ENCODE data around the gene HPSE2. TPM values are rescaled to one million over a fixed set of nuclear protein-coding genes. Genes with fewer than 3 reads are reported as not detected.

HPSE2 gene
- total RNA-seq, 1 donor from 2014 or later: not detected

DNA sequence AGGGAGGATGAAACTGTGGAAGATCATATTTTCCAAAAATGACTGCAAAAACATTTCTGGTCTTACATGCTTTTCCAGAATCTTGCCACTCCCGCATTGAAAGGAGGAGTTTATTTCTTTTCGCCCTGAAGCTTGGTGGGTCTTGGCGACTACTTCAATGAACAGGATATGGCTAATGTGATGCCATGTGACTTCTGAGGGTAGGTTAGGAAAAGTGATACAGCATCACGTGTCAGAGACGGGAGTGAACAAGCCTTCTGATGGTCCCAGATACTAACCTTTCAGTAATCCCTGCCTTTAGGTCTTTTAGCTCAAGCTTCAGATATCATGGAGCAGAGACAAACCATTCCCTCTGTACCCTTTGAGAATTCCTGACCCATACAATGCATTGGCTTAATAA is 596.7 kb downstream of the HPSE2 start:
- no peak for FAIRE-seq
- DNase-seq (ENCODE audit: low spot score in 2 of 2): no peak

DNA sequence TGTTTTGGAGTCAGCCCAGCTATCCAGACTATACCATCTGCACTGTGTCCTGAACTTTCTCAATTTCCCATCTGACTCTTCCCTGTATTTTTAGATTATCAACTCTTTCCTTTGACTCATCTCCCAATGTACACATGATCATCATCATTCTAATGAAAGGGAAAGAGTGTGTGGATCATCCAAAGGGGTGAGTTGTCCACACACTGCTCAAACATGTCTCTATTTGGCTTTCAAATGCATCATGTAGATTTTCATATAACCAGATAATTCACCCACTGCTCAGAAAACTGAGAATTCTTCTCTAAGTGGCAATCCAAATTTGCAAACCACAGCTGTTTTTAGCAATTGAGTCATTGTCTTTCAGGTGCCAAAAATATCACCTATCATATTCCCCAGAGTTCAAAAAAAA is 598.7 kb downstream of the HPSE2 start:
- FAIRE-seq (no peak), DNase-seq (ENCODE audit: low spot score in 2 of 2) (no peak)

DNA sequence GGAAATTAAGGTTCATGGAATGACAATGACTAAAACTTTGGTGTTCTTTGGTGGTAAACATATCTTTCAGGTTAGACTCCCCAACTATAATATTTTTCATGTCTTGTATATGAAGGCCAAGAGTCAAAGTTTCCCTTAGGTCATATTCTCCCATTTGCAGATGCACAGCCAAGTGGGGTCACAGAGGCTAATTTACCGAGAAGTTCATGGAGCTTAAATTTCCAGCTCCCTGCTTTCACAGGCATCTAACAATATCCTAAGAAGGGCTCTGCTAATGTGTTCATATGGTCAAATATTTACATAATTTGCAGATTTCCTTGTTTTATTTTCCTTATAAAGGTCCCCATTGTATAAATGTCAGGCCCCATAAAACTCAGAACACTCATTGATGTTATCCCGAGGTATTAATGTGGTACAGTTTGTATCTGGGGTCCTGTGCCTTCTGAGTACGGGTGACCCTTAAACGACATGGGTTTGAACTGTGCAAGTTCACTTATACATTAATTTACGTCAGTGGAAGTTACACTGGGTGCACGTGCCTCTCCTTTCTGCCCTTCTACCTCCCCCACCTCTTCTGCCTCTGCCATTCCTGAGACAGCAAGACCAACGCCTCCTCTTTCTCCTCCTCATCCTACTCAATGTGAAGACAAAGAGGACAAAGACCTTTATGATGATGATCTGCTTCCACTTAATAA is 603.0 kb downstream of the HPSE2 start:
- no peak for FAIRE-seq

DNA sequence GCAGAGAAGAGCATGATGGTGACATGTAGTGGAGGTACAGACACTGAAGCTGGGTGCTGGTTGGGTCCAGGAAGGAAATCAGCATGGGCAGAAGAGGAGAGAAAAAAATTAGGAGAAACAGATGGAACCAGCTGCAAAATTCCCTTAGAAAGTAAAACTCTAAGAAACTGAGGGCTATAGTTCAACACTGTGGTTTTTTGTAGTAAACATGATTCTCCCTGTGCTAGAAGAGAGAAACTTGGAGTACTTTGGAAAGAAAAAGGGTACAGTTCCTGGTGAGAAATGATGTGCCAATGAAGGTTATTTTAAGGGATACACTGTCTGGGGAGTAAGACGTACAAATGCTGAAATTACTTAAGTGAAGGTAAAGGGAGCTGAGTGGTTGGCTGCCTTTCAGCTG is 607.4 kb downstream of the HPSE2 start:
- FAIRE-seq (no peak), DNase-seq (ENCODE audit: low spot score in 2 of 2) (no peak)

More for the DNA sequence above, 603.0 kb downstream of the HPSE2 start:
- no peak for DNase-seq (ENCODE audit: low spot score in 2 of 2)

DNA sequence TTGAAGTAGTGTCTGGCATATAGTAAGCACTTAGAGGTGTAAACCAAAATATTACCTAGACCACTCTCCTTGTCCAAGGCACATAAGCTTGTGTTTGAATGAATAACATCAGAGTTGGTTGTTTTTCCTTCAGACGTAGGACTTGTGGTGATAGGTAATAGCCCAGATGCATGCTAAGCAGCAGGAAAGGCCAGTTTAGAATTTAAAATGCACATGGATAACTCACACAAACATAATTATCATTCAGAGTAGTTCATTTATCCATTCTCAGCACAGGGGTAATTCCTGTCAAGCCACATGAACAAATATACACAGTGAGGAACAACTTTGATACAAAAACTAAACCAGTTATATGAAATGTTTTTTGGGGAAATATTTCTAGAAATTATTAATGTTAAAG is 607.9 kb downstream of the HPSE2 start:
- FAIRE-seq: no peak

DNA sequence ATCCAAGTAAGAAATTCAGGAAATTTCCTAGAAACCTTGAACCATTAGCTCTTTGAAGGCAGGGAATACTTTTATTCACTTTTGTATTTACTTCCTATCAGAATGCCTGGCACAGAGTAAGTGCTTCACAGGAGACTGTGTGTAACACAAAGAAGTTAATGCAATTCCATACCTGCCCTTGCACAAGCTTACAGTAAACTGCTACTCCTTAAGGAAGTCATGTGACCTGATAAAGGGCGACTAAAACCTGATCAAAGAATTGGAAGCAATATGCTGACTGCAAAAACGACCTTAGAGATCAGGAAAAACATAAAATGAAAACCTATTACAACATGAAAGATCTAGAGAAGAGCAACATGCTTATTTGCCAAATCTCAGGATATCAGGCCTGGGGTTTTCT is 610.7 kb downstream of the HPSE2 start:
- DNase-seq (ENCODE audit: low spot score in 2 of 2): no peak
- FAIRE-seq: no peak

More for the DNA sequence above, 607.9 kb downstream of the HPSE2 start:
- DNase-seq (ENCODE audit: low spot score in 2 of 2): no peak

DNA sequence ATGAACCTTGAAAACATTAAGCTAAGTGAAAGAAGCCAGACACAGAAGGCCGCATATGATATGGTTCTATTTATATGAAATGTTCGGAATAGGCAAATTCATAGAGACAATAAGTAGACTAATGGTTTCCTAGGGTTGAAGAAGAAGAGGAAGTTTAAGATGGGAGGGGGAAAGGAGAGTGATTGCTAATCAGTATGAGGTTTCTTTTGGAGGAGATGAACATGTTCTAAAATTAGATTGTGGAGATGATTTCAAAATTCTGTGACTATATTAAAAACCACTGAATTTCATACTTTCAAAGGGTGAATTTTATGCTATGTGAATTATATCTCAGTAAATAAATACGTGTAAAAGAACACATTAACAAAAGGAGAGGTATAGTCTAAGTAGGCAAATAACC is 612.5 kb downstream of the HPSE2 start:
- FAIRE-seq (no peak), DNase-seq (ENCODE audit: low spot score in 2 of 2) (no peak)

DNA sequence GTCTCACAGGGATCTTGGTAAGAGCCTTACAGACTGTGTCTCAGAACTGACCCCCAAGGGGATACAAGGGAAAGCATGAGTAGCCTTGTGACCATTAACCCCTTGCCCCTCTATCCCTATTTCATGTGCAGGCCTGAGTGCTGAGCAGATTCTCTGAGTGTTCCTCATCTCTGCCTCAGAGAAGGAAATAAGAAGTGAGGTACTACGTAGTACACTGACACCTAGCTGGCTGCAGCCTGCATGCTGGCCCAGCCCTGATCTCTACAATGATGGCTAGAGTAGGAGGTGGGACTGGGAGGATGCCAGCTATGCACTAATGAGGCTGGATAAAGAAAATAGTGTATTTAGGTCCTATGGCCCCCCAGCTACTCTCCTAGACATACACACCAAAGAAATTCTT is 614.0 kb downstream of the HPSE2 start:
- DNase-seq (ENCODE audit: low spot score in 2 of 2): no peak
- no peak for FAIRE-seq

DNA sequence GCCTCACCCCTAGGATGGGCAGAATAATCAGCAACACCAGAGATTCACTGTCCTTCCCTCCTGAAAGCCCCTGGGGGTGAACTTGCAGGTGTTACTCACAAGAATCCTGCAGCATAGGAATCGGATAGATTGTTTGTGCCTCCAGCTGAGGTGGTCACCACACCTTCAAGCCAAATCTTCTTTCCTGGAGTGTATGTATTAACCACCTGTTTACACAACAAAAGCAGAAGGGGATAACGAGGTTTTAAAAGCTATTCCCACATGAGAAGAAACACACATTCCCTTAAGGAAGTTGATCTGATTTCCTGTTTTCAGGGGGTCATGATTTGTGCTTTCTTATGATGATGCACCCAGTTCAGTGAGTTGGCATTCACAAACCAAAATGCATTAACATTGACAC is 615.1 kb downstream of the HPSE2 start:
- no peak for FAIRE-seq
- DNase-seq (ENCODE audit: low spot score in 2 of 2): no peak

DNA sequence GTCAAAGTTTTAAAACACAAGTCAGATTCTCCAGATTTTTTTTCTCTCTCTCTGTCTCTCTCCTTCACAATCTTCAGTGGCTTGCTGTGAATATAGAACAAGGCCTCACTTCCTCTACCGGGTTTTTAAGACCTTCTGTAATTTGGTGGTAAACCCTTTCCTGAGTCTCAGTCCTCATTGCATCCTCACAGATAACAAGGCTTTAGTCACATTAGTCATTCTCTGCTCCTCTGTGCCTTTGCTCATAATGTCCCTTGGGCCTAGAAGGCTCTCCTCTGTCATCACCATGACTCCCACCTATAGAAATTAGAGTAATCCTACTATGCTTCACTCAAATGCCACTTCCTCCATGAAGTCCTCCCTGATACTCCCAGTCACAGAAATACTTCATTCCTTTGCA is 616.2 kb downstream of the HPSE2 start:
- FAIRE-seq (no peak), DNase-seq (ENCODE audit: low spot score in 2 of 2) (no peak)

DNA sequence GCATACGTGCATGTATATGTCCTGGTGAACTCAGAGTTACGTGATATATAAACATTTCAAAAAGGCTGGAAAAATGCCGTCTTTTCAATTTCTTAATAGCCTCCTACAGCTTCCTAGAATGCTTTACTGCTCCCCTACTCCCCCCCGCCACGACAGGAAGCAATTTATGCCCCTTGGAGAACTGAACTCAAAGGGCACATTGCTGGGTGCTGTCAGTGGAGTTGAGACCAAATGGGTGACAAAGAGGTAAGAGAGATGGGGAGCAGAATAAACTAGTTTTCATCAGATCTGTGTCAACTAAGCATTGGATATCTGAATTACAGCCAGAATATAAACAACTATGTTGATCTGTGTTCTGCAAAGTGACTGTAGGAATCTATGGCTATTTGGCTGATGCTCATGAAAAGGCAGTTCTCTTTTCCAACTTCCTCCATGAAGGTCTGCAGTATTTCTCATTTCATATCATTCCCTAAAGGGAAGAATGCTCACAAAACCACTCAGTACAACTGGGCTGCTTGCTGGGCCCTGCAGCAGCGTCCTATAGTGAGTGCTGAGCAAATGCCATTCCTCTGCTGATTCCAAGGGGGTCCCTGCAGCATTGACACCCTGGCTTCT is 617.6 kb downstream of the HPSE2 start:
- DNase-seq (ENCODE audit: low spot score in 2 of 2) (no peak), FAIRE-seq (no peak)

DNA sequence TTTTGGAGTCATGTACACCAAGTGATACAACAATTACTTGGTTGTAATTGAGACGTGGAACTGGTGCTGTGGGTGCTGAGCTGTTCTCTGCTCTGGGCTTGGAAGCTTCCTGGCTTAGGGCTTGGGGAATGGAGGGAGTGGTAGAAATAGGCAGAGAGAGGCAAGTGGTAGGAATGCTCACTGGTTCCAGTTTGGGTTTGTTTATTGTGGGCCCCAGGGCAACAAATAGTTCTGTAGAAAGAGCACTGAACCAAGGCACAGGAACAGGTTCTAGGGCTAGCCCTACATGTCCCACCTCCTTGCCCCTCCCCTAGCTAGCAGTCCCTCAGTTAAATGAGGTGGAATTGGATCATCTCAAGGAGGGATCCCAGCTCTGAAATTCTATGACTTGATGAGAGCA is 622.2 kb downstream of the HPSE2 start:
- no peak for DNase-seq (ENCODE audit: low spot score in 2 of 2)
- FAIRE-seq: no peak

DNA sequence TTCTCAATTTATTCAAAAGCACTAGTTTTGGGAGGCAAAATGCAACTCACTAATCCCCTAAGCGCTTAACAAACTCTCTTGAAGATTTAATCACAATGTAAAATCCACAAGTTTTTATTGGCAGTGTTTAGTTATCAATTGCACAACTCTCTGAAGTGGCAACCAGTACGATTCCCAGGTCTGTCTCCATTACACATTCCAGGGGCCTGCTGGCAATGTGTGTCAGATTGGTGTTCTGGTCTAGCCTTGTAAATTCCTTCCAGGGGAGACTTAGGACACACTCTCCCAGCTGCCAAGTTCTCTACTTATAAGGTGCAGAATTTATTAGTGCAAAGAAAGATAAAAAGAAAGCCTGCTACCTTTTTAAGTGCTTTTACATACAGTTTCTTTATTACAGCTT is 624.2 kb downstream of the HPSE2 start:
- DNase-seq (ENCODE audit: low spot score in 2 of 2) (no peak), FAIRE-seq (no peak)

DNA sequence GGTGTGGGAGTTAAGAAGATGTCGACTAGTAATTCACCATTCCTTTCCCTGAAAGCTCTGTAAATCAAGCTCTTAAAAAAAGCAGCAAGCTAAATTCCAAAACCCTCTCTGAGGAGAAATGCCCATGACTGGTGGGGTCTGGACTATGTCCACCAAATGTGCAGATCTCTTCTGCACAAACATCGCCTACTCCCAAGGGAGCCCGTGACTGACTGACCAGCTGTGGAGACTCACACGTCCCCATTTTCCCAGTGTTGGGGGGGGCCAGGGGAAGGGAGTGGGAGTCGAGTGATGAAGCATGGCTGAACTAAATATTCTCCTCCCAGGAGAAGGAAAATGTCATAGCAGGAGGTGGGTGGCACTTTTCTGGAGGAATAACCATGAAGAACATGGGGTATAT is 624.8 kb downstream of the HPSE2 start:
- DNase-seq (ENCODE audit: low spot score in 2 of 2) (no peak), FAIRE-seq (no peak)

DNA sequence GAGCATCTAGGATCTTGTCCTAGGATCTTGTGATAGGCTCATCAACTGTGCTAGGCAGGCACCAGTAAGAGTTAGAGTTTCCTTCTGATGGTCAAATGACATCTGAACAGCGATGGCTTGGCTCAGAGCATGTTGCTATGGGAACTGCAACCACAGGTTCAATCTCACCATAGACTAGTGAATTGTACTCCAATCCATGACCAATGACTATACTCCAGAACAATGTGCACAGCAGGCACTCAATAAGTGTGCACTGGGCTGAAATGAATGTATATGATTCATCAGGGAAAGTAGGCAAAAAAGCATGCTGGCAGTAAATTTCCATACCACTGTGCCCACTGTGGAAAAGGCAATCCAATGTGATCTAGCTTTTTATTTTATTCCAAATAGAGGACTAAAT is 625.4 kb downstream of the HPSE2 start:
- no peak for DNase-seq (ENCODE audit: low spot score in 2 of 2)
- no peak for FAIRE-seq

DNA sequence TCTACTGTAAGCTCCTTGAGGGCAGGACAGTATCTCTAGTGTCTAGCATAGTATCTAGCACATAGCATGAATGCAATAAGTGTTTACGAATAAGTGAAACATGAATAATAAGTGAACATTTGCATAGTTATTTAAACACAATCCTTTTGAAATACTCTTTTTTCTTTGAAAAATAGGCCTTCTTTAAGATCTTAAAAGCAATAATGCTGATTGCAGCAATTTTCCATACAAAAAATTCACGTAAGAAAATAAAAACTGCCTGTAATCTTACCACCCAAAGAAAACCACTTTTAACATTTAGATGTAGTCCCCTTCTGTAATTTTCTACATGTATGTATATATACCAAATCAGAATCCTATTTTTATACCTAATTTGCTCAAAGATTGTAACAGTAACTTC is 626.4 kb downstream of the HPSE2 start:
- DNase-seq (ENCODE audit: low spot score in 2 of 2): no peak
- FAIRE-seq: no peak

DNA sequence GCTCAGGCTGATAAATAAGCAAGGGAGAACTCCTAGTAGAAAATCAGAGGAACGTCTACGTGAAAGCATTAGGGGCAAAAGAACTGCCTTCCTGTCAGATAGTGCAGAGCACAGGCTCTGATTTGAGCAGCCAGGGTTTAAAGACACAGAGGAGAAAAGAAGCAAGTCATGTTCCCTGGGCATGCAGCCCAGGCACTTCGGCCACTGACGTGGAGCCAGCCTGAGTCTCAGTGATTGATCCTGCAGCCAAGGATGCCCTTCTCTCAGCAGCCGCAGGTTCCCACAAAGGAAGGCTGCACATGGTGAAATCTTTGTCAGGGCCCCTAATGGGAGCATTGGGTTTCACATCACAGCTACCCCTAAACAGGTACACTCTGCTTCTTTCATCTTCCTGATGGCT is 627.2 kb downstream of the HPSE2 start:
- FAIRE-seq (no peak), DNase-seq (ENCODE audit: low spot score in 2 of 2) (peak in 1 of 2 donors; percentile 2)

DNA sequence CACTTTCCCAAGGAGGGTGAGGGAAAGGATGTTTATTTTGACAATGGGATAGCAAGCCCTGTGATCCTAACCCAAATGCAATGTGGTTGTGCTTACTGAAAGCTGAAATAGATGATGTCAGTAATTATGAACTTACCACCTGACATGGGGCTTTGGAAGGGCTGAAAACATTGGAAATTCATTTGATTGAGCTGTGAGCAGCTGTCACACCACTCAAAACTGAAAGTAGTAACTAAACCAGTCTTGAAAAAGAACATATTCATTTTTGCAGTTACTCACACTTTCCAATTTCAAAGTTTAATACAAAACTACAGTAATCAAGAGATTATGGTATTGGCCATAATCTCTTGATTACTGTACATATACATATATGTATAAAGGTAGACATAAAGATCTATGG is 633.4 kb downstream of the HPSE2 start:
- FAIRE-seq (no peak), DNase-seq (ENCODE audit: low spot score in 2 of 2) (no peak)

DNA sequence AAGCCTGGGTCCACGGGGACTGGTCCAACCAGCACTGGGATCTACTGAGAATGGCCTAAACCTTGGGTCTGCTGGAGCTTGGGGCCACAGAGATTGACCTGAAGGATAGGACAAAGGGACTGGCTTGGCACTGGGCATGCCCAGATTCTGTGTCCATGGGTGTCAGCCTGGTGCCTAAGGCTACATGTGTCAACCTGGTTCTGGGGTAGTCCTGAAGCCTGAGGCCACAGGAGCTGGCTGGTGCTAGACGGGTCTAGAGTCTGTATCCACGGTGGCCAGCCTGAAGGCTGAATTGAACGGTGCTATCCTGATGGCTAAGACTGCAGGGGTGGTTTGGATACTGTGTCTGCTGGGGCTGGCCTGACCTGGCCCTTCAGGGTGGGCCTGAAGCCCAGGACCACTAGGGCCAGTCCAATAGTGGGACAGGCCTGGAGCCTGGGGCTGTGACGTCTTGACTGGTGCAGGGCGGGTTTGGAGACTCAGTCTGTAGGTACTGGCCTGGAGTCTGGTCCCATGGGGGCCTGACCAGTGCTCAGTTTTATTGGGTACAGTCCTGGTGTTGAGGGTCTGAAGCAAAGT is 636.5 kb downstream of the HPSE2 start:
- FAIRE-seq (no peak), DNase-seq (ENCODE audit: low spot score in 2 of 2) (no peak)

DNA sequence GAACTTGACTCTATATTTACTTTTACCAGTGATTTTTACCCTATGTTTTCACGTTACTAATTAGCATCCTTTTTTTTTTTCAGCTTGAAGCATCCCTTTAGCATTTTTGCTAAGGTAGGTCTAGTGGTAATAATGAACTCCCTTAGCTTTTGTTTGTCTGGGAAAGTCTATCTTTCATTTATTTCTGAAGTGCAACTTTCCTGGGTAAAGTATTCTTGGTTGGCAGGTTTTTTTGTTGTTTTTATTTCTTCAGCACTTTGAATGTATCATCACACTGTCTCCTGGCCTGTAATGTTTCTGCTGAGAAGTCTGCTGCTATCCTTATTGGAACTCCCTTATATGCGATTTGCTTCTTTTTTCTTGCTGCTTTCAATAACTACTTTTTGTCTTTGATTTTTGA is 639.2 kb downstream of the HPSE2 start:
- no peak for FAIRE-seq

DNA sequence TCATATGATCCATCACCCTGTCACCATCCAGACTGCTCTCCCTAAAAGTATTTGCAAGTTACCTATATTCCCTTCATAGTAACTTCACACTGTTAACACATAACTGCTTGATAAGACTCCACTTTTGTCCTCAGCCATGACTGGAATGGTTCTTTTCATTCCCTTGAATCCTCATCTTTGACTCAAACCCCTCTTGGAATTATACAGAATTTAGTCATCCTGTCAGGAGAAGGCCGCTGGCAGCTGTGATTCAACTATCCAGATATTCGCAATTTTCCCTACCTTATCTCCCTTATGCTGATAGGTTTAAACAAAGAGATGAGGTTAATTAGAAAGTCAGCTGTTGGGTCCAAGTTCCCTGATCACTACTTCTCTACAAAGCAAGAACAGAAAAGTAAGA is 646.0 kb downstream of the HPSE2 start:
- no peak for DNase-seq (ENCODE audit: low spot score in 2 of 2)
- FAIRE-seq: no peak

More for the DNA sequence above, 639.2 kb downstream of the HPSE2 start:
- no peak for DNase-seq (ENCODE audit: low spot score in 2 of 2)

DNA sequence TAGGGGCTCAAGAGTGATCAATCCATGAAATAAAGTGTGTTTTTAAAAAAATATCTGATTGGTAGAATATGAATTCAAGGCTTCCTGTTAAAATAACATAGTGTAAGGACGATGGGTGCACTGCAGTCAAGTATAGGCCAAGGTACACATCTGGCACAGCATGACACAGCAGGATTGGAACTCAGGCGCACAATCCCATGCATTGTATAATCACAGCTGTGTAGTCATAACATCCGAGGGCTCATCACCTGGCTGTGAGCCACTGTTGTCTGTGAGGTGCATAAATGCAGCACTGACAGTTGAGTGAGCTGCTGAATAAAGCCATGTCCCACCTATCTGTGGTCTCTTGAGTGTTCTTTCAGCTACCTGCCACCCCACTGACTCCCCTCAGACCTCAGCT is 646.6 kb downstream of the HPSE2 start:
- FAIRE-seq (no peak), DNase-seq (ENCODE audit: low spot score in 2 of 2) (no peak)
